Ectodermal cell (in vitro differentiated cells): ENCODE results near the gene TMEM92.
"Not testable (repeated sequence)": the region's sequence is repeated elsewhere in the genome, so short reads cannot be mapped to it uniquely, and the experiment has no call there.

Experiments
- H3K27ac ChIP-seq: 2 replicates; pipeline ENCODE4 v1.7.0; 2013; ENCODE audit warnings: mild to moderate bottlenecking, low read depth, low read length; ENCODE audit not compliant: insufficient read depth, poor library complexity, severe bottlenecking
- H3K27me3 ChIP-seq: 2 replicates; pipeline ENCODE4 v1.7.0; 2013; ENCODE audit warnings: mild to moderate bottlenecking, low read length; ENCODE audit not compliant: insufficient read depth, control insufficient read depth, poor library complexity, severe bottlenecking
- H3K36me3 ChIP-seq: one replicate; pipeline ENCODE4 v1.7.0; 2013; ENCODE audit warnings: low read length; ENCODE audit not compliant: control insufficient read depth, insufficient read depth
- H3K4me1 ChIP-seq: one replicate; pipeline ENCODE4 v1.7.0; 2013; ENCODE audit warnings: low read length; ENCODE audit not compliant: control insufficient read depth, insufficient read depth
- H3K4me3 ChIP-seq: 2 replicates; pipeline ENCODE4 v1.7.0; 2013; ENCODE audit warnings: low read depth, low read length, control low read depth; ENCODE audit not compliant: insufficient read depth
- H3K9me3 ChIP-seq: 2 replicates; pipeline ENCODE4 v1.7.0; 2013; ENCODE audit warnings: mild to moderate bottlenecking, low read length, moderate library complexity; ENCODE audit not compliant: control insufficient read depth
- WGBS, 2 experiments: methylation state at CpG; one replicate each; pipeline ENCODE4 v1.1.7; 2013; ENCODE audit warnings: missing lambda C conversion rate in 2 of 2; 5-methylcytosine and 5-hydroxymethylcytosine counted together

The TMEM92 gene

DNA sequence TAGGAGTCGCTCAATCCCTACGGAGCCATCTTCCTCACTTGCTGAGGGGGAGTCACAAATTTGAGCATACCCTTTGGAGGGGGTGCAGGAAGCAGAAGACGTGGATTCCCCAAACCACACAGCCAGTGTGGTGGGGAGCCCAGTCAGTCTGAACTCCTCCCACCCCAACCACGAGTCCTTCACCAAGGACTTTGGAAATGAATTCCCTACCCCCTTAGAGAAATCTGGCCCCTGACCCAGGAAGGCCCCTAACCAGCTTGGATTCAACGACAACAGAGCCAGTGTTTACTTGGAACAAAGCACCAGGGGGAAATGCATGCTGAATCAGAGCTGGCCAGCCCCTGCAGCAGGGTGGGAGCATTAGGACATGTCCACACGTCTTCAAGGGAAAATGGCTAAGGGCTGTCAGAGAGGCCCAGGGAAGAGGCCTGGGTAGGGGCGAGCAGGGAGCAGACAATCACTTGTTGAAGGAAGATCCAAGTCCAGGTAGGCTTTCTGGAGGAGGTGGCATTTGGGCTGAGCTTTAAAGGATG is 5.5 kb upstream of the TMEM92 start:
- 68 to 75% methylated on average over 7 of the region's 7 CpGs for WGBS, 2 experiments
- no peaks in the 10 kb centered on the region for H3K9me3 ChIP-seq
- H3K27me3 ChIP-seq: peaks cover 18% of the 10 kb centered on the region
- H3K4me3 ChIP-seq: no peak overlapping the region
- peaks cover 47% of the 10 kb centered on the region for H3K4me1 ChIP-seq
- H3K36me3 ChIP-seq: no peaks in the 10 kb centered on the region
- H3K27ac ChIP-seq: no peak overlapping the region

DNA sequence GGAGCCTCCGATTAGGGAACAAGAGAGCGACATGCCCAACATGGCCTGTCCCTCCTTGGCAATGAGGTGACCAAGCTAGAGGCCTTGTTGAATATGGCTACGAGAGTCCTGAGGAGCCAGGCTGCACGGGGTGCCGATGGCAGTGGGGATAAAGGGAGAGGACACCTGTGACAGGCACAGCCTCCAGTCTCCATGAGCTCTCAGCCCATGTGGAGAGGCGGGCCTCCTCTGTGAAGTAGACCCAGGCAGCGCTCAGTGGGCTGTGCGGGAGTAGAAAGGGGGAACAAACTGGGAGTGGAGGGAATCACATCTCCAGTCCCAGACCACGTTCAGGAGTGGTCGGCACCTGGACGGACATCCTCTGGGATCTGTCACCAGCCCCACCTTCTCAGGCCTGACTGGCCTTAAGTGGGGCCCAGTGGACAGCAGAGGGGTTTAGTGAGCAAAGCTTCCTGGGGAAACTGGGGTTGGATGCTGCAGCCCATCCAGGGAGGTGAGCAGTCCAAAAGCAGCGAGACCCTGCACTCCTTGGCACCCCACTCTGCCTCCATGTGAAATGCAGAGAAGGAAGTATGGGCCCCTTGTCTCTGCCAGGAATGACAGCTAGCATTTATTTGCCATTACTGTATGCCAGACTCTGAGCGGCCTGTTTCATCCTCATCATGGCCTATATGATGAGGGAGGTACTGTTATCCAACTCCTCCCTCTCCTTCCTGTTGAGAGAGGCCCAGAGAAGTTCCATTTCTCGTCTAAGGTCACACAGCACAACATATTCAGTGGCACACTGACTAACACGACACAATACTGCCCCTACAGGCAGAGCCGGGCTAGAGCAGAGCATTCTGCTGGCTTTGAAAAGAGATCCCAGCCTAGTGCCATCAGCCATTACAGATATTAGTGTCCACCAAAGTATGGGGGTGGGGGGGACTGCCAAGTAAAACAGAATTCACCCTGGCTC is 4.5 kb upstream of the TMEM92 start:
- Histone ChIP-seq H3K36me3 (no peaks in the 10 kb centered on the region), H3K4me1 (peaks cover 38% of the 10 kb centered on the region), H3K27me3 (peaks cover 23% of the 10 kb centered on the region), H3K27ac (no peak overlapping the region), H3K9me3 (no peaks in the 10 kb centered on the region), H3K4me3 (no peak overlapping the region)
- WGBS, 2 experiments: 79 to 81% methylated on average over 16 of the region's 16 CpGs

DNA sequence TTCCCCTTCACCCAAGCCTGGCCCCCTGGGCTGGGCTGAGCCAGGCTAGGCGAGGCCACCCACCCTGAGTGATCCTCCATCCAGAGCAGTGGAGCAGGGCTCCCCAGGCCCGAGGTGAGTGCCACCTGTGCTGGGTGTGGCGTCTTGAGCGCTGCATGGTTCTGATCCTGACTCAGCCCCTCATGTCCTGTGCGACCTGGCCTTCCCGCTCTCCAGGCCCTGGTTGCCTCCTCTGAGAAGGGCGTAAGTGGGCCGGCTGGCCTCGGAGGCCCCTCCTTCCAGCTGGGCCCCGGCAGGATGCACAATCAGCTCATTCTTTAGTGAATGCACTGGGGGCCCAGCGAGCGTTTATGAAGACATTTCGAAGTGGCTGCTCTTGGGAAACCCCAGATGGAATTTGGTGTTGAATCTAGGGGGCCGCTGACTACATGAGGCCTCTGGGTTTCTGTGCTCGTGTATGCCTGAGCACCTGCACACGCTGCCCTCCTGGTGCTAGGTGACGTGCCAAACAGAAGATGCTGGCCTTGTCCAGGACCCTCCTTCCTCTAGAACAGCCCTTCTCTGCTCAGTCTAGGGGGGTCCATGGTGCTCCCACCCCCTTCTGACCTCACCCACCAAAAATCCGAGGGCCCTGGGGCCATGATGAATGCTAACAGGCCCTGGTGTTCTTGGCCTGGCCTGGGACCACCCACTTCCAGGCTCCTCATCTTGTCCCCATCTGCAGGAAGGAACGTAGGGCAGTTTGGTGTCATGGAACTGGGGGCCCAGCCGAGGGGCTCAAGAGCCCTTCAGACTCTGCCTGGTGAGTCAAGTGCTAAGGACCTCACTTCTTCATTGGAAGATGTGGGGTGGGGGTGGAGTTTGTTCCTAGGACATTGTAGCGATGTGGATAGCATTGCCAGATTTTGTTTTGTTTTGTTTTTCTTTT is 3.6 kb upstream of the TMEM92 start:
- Histone ChIP-seq H3K27me3 (peaks cover 23% of the 10 kb centered on the region), H3K36me3 (no peaks in the 10 kb centered on the region), H3K4me1 (peaks cover 37% of the 10 kb centered on the region), H3K9me3 (no peaks in the 10 kb centered on the region), H3K27ac (no peak overlapping the region), H3K4me3 (no peak overlapping the region)
- 55 to 61% methylated on average over 21 of the region's 21 CpGs for WGBS, 2 experiments

DNA sequence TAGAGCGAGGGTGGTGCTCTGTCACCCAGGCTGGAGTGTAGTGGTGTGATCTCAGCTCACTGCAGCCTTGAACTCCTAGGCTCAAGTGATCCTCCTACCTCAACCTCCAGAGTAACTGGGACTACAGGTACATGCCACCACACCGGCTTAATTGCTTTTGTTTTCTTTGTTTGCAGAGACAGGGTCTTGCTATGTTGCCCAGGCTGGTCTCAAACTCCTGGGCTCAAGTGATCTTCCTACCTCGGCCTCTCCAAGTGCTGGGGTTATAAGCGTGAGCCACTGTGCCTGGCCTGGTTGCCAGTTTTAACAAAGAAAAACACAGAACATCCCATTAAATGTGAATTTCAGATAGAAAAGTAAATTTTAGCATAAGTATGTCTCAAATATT is 2.9 kb upstream of the TMEM92 start:
- H3K9me3 ChIP-seq, H3K4me3 ChIP-seq, H3K27ac ChIP-seq, H3K36me3 ChIP-seq: not testable (repeated sequence)
- WGBS, 2 experiments: 93 to 95% methylated on average over 4 of the region's 4 CpGs
- Histone ChIP-seq H3K27me3 (peaks cover 23% of the 10 kb centered on the region), H3K4me1 (peaks cover 30% of the 10 kb centered on the region)

DNA sequence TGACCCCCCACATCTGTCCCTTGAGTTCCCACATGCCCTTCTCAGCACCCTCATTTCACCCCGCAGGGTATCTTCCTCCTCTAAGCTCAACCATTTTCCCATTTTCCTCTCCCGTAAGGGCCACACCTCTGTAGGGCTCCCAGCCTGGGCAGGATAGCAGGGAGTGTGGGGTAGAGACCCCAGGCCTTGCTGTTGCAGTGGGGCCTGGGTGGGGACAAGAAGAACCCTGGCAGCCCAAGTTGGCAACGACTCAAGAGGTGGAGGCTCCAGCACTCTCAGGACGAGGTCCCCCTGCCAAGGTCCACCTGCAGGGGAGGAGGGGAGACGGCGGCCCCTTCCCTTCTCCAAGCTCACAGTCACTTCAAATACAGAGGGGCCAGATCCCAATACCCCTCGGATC is 2.0 kb upstream of the TMEM92 start:
- Histone ChIP-seq H3K9me3 (no peaks in the 10 kb centered on the region), H3K4me3 (no peak overlapping the region), H3K27me3 (peaks cover 23% of the 10 kb centered on the region), H3K36me3 (no peaks in the 10 kb centered on the region), H3K4me1 (peaks cover 26% of the 10 kb centered on the region), H3K27ac (no peak overlapping the region)
- WGBS, 2 experiments: 70 to 72% methylated on average over 6 to 7 of the region's 7 CpGs

DNA sequence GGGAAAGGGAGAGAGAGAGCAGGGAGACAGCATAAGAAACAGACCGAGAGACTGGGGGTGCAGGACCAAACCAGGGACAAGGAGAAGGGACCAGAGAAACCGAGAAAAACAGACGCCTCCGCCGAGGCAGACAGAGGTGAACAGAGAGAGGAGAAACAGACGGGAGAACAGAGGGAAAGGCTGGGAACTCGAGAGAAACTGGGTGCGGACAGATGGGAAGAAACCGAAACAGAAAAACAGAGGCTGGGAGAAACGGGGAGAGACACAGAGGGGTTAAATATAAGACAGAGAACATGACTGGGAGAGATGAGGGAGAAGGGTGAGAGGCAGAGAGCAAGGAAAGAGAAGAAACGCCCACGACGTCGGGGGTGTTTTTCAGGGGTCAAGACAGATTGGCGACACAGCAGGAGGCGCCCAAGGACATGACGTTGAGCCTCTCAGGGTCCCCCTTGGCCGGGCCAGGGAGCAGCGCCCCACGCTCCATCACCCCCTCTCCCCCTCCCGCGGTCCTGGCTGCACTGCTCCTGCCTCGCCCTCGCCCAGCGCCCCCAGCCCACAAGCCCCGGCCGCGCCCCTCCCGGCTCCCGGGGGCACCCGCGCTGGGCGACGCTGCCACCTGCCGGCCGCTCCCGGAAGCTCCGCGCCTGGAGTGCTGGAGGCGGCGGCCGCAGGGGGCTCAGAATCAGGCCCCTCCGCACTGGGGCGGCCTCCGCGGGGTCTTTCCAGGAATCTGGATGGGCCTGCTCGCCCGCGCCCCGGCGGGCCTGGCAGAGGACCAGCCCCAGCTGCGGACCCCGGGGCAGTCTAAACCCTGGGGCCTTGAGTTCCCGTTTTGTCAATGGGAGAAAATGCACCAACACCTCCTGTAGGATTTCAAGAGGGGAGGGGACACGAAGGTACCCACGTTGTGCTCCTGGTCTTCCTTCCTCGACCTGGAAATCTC is 1.3 kb upstream of the TMEM92 start:
- H3K27ac ChIP-seq: no peak overlapping the region
- H3K36me3 ChIP-seq: no peaks in the 10 kb centered on the region
- H3K27me3 ChIP-seq: peaks cover 23% of the 10 kb centered on the region
- no peak overlapping the region for H3K4me3 ChIP-seq
- WGBS, 2 experiments: 9 to 10% methylated on average over 57 of the region's 57 CpGs
- peaks cover 22% of the 10 kb centered on the region for H3K4me1 ChIP-seq
- H3K9me3 ChIP-seq: no peaks in the 10 kb centered on the region

DNA sequence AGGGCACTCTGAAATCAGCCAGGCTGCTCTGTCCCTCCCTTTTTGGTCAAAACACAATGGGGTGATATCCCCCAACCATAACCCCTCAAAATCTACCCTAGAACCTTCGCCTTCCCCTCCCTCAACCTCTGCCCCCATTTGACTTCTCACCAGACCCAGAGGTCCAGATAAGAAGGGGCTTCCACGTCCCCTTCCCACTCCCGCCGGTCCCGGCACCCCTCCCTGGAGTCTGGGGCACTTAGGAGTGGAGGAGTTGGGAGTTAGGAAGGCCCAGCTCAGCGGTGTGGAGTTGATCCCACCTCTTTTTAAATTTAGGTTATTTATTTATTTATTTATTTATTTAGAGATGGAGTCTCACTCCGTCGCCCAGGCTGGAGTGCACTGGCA is 619 bp upstream of the TMEM92 start:
- no peak overlapping the region for H3K27ac ChIP-seq
- peaks cover 23% of the 10 kb centered on the region for H3K27me3 ChIP-seq
- H3K4me3 ChIP-seq: no peak overlapping the region
- 86 to 87% methylated on average over 4 to 7 of the region's 8 CpGs for WGBS, 2 experiments
- H3K36me3 ChIP-seq: no peaks in the 10 kb centered on the region
- H3K4me1 ChIP-seq: peaks cover 22% of the 10 kb centered on the region
- H3K9me3 ChIP-seq: no peaks in the 10 kb centered on the region

DNA sequence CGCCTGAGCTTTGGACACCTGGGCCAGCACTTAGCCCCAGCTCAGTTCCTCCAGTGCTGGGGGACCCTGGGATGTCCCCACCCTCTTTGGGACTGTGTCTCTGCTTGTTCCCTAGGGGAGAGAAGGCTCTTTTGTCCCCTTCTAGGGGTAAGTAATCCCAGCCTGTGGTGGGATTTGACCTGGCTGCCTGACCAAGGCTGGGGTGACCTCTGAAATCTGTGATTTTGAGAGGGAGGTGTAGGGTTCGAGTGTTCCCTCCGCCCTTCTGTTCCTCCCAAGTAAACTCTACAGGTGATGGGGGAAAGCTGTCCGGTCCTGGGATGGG is 593 bp downstream of the TMEM92 start:
- WGBS, 2 experiments: 80 to 83% methylated on average over 4 of the region's 4 CpGs
- H3K36me3 ChIP-seq: no peaks in the 10 kb centered on the region
- peaks cover 23% of the 10 kb centered on the region for H3K27me3 ChIP-seq
- H3K4me1 ChIP-seq: peaks cover 24% of the 10 kb centered on the region
- no peak overlapping the region for H3K27ac ChIP-seq
- peak overlapping the region; percentile 16 for H3K4me3 ChIP-seq
- no peaks in the 10 kb centered on the region for H3K9me3 ChIP-seq

DNA sequence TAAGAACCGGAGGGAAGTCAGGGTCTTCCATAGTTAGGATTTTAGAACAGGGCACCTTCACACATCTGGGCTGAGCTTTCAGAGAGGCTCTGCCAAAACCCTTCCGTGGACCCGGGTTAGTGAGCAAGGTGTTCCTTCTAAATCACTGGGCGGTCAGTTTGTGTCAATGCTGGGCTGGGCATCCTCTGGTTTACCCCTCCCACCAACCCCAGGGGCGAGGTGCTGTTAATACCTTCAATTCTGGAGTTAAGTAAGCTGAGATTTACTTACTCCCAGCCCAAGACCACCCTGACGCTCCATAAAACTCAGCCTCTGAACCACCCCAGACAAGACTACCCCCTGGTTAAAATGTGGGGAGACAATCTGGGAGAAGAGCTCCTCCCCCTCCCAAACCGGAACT is 1.0 kb downstream of the TMEM92 start:
- H3K9me3 ChIP-seq: no peaks in the 10 kb centered on the region
- 77 to 79% methylated on average over 6 of the region's 7 CpGs for WGBS, 2 experiments
- peaks cover 23% of the 10 kb centered on the region for H3K27me3 ChIP-seq
- no peaks in the 10 kb centered on the region for H3K36me3 ChIP-seq
- peaks cover 27% of the 10 kb centered on the region for H3K4me1 ChIP-seq
- H3K27ac ChIP-seq: no peak overlapping the region
- H3K4me3 ChIP-seq: no peak overlapping the region
